Gastroesophageal sphincter (tissue), 3 donors: Measurements from ENCODE around the gene RYR3.

Experiments used
- EP300 ChIP-seq: sonication (generic); formaldehyde crosslinking; IDR thresholded peaks from one replicate; pipeline ENCODE4 v1.6.1; 2017; ENCODE audit warnings: antibody characterized with exemption, mild to moderate bottlenecking
- POLR2A ChIP-seq, 2 donors: fragments of 450-650 bp; IDR thresholded peaks; one replicate each; pipeline ENCODE4 v1.6.1; 2017; ENCODE audit warnings: antibody characterized with exemption in 2 of 2, mild to moderate bottlenecking in 2 of 2, moderate library complexity in 1 of 2
- POLR2AphosphoS5 ChIP-seq: sonication (generic); formaldehyde crosslinking; IDR thresholded peaks from one replicate; pipeline ENCODE4 v1.6.1; 2017; ENCODE audit warnings: antibody characterized with exemption
- TF ChIP-seq, protein P1 (sequence below), 4 experiments: fragments of 200-600 bp in 2 of 4; fragments of 450-650 bp in 2 of 4; sonication (generic) in 1 of 4; IDR thresholded peaks; one replicate each; pipeline ENCODE4 v1.5.1; 2017 to 2019; ENCODE audit warnings: antibody characterized with exemption in 4 of 4, mild to moderate bottlenecking in 2 of 4, moderate library complexity in 2 of 4

DNA sequence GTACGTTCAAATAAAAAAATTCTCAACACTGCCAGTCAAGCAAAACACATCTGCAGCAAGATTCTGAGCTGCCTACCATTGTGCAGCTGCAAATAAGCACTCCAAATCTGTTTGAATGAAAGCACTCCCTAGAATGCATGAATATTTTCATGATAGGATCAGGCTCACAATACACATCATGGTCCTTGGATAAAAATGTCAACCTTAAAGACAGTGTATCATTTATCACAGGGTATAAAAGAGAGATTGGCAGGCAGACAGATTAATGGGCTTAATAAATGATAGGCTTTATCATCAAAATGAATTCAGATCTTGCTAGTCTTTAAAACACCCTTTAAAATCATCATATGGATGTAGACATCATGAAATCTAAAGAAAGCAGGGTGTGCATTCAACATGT lies 9.2 kb downstream of the RYR3 start:
- no peak for TF ChIP-seq POLR2A (IDR thresholded peaks at IDR 0.05)
- TF ChIP-seq, protein P1, sequence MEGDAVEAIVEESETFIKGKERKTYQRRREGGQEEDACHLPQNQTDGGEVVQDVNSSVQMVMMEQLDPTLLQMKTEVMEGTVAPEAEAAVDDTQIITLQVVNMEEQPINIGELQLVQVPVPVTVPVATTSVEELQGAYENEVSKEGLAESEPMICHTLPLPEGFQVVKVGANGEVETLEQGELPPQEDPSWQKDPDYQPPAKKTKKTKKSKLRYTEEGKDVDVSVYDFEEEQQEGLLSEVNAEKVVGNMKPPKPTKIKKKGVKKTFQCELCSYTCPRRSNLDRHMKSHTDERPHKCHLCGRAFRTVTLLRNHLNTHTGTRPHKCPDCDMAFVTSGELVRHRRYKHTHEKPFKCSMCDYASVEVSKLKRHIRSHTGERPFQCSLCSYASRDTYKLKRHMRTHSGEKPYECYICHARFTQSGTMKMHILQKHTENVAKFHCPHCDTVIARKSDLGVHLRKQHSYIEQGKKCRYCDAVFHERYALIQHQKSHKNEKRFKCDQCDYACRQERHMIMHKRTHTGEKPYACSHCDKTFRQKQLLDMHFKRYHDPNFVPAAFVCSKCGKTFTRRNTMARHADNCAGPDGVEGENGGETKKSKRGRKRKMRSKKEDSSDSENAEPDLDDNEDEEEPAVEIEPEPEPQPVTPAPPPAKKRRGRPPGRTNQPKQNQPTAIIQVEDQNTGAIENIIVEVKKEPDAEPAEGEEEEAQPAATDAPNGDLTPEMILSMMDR (IDR thresholded peaks at IDR 0.05), result no peak
- TF ChIP-seq POLR2AphosphoS5, result no peak
- TF ChIP-seq EP300, result no peak
